Mesenchymal stem cell (in vitro differentiated cells and primary cell): Measurements from ENCODE around the gene ASXL1.
A peak's percentile ranks its signal among the peaks of the same experiment; 100 is the strongest.

ENCODE experiments used
- DNase-seq: peaks from one replicate; pipeline ENCODE4 v3.0.0-alpha.2; 2013
- H2AFZ ChIP-seq: one replicate; pipeline ENCODE4 v1.6.1; 2013; ENCODE audit warnings: low read depth, mild to moderate bottlenecking, control low read depth, inconsistent platforms, low read length, moderate library complexity
- H2AK5ac ChIP-seq: 2 replicates; pipeline ENCODE4 v1.6.1; 2013; ENCODE audit warnings: low read length, moderate library complexity, mild to moderate bottlenecking, inconsistent platforms; ENCODE audit not compliant: severe bottlenecking
- H2BK120ac ChIP-seq: one replicate; pipeline ENCODE4 v1.6.1; 2013; ENCODE audit warnings: low read depth, mild to moderate bottlenecking, inconsistent platforms, low read length, moderate library complexity
- H2BK12ac ChIP-seq, 2 experiments: one replicate each; pipeline ENCODE4 v1.6.1; 2013; ENCODE audit warnings: inconsistent platforms in 2 of 2, low read length in 2 of 2, mild to moderate bottlenecking in 2 of 2, moderate library complexity in 2 of 2, control low read depth in 1 of 2
- H2BK15ac ChIP-seq: one replicate; pipeline ENCODE4 v1.6.1; 2013; ENCODE audit warnings: mild to moderate bottlenecking, low read depth, inconsistent platforms; ENCODE audit not compliant: poor library complexity, severe bottlenecking
- H2BK5ac ChIP-seq: 2 replicates; pipeline ENCODE4 v1.6.1; 2013; ENCODE audit warnings: low read depth, mild to moderate bottlenecking, low read length, control low read depth, inconsistent platforms; ENCODE audit not compliant: poor library complexity, severe bottlenecking
- H3K14ac ChIP-seq, 2 experiments: one replicate each; pipeline ENCODE4 v1.6.1; 2013; ENCODE audit warnings: inconsistent platforms in 2 of 2, low read length in 2 of 2, control low read depth in 1 of 2, mild to moderate bottlenecking in 1 of 2, moderate library complexity in 1 of 2
- H3K18ac ChIP-seq, 2 experiments: one replicate each; pipeline ENCODE4 v1.6.1; 2013; ENCODE audit warnings: inconsistent platforms in 2 of 2, low read length in 2 of 2, control low read depth in 1 of 2, low read depth in 1 of 2, mild to moderate bottlenecking in 1 of 2
- H3K23ac ChIP-seq, 2 experiments: one replicate each; pipeline ENCODE4 v1.6.1; 2013; ENCODE audit warnings: inconsistent platforms in 2 of 2, low read length in 2 of 2, mild to moderate bottlenecking in 2 of 2, moderate library complexity in 2 of 2, control low read depth in 1 of 2
- H3K27ac ChIP-seq: 2 replicates; pipeline ENCODE4 v1.5.1; 2013; ENCODE audit warnings: mild to moderate bottlenecking, moderate library complexity, low read length, control low read depth, inconsistent platforms; ENCODE audit not compliant: poor library complexity, severe bottlenecking
- H3K27me3 ChIP-seq, 2 experiments: 2 replicates each; pipeline versions ENCODE4 v1.6.1 to v1.7.0; 2013; ENCODE audit warnings: low read length in 2 of 2, mild to moderate bottlenecking in 2 of 2, moderate library complexity in 2 of 2, control low read depth in 1 of 2, inconsistent platforms in 1 of 2; ENCODE audit not compliant: control insufficient read depth in 1 of 2, insufficient read depth in 1 of 2
- H3K36me3 ChIP-seq, 2 experiments: 2 replicates each; pipeline versions ENCODE4 v1.6.1 to v1.7.0; 2013; ENCODE audit warnings: low read length in 2 of 2, control low read depth in 1 of 2, inconsistent platforms in 1 of 2, low read depth in 1 of 2, mild to moderate bottlenecking in 1 of 2; ENCODE audit not compliant: insufficient read depth in 2 of 2, control insufficient read depth in 1 of 2
- H3K4ac ChIP-seq, 2 experiments: one replicate each; pipeline ENCODE4 v1.6.1; 2013; ENCODE audit warnings: inconsistent platforms in 2 of 2, low read length in 2 of 2, mild to moderate bottlenecking in 2 of 2, moderate library complexity in 2 of 2, control low read depth in 1 of 2, low read depth in 1 of 2
- H3K4me1 ChIP-seq: 2 replicates; pipeline ENCODE4 v1.6.1; 2013; ENCODE audit warnings: low read depth, low read length, control low read depth; ENCODE audit not compliant: control insufficient read depth, insufficient read depth
- H3K4me2 ChIP-seq: 2 replicates; pipeline ENCODE4 v1.6.1; 2013; ENCODE audit warnings: low read length, mild to moderate bottlenecking, inconsistent platforms; ENCODE audit not compliant: poor library complexity, severe bottlenecking
- H3K4me3 ChIP-seq, 2 experiments: 2 replicates each; pipeline versions ENCODE4 v1.5.1 to v1.7.0; 2013; ENCODE audit warnings: low read length in 2 of 2, mild to moderate bottlenecking in 2 of 2, control low read depth in 1 of 2, low read depth in 1 of 2; ENCODE audit not compliant: insufficient read depth in 1 of 2
- H3K79me1 ChIP-seq: replicated peaks from 2 replicates; pipeline ENCODE4 v1.6.1; 2013; ENCODE audit warnings: mild to moderate bottlenecking, control low read depth, low read length, inconsistent platforms; ENCODE audit not compliant: poor library complexity, severe bottlenecking
- H3K9ac ChIP-seq: 2 replicates; pipeline ENCODE4 v1.7.0; 2013; ENCODE audit warnings: mild to moderate bottlenecking, low read length, moderate library complexity
- H3K9me3 ChIP-seq: 2 replicates; pipeline ENCODE4 v1.7.0; 2013; ENCODE audit warnings: mild to moderate bottlenecking, low read length; ENCODE audit not compliant: control insufficient read depth
- H4K8ac ChIP-seq: one replicate; pipeline ENCODE4 v1.6.1; 2013; ENCODE audit warnings: inconsistent platforms, mild to moderate bottlenecking, low read length, moderate library complexity
- H4K91ac ChIP-seq: one replicate; pipeline ENCODE4 v1.6.1; 2013; ENCODE audit warnings: mild to moderate bottlenecking, low read length, inconsistent platforms
- WGBS: methylation state at CpG from one replicate; pipeline ENCODE4 v1.1.7; 2013; ENCODE audit warnings: mixed read lengths; 5-methylcytosine and 5-hydroxymethylcytosine counted together

ASXL1 gene

GRCh38 chr20:32395066-32395465 is 36.9 kb downstream of the ASXL1 start:
- H2AK5ac ChIP-seq = no peak overlapping the region
- no peak overlapping the region for H3K23ac ChIP-seq
- H3K4me3 ChIP-seq = no peak overlapping the region
- H3K4me2 ChIP-seq = no peak overlapping the region
- no peak overlapping the region for H2BK5ac ChIP-seq
- peaks cover 5% of the 10 kb centered on the region for H3K4me1 ChIP-seq
- no peak overlapping the region for H2BK12ac ChIP-seq
- H3K14ac ChIP-seq = no peak overlapping the region
- H4K8ac ChIP-seq = no peak overlapping the region
- H4K91ac ChIP-seq = no peak overlapping the region
- peaks cover 18 to 26% of the 10 kb centered on the region in 2 experiments for H3K36me3 ChIP-seq
- H2BK120ac ChIP-seq = no peak overlapping the region
- 100% methylated on average over 2 of the region's 3 CpGs for WGBS
- no peak for DNase-seq
- no peak overlapping the region for H3K9ac ChIP-seq
- no peak overlapping the region for H3K4ac ChIP-seq
- H3K27me3 ChIP-seq = no peaks in the 10 kb centered on the region
- H3K9me3 ChIP-seq = no peaks in the 10 kb centered on the region
- H3K27ac ChIP-seq = no peak overlapping the region
- H2AFZ ChIP-seq = no peak overlapping the region
- H3K79me1 ChIP-seq = peaks cover 6% of the 10 kb centered on the region
- no peak overlapping the region for H2BK15ac ChIP-seq
- H3K18ac ChIP-seq = no peak overlapping the region

GRCh38 chr20:32396646-32397160 is 38.6 kb downstream of the ASXL1 start:
- Histone ChIP-seq H3K4me3 (no peak overlapping the region), H3K27me3 (no peaks in the 10 kb centered on the region), H3K23ac (no peak overlapping the region), H2BK120ac (no peak overlapping the region), H3K36me3 (peaks cover 18 to 23% of the 10 kb centered on the region in 2 experiments), H2BK15ac (no peak overlapping the region), H3K18ac (no peak overlapping the region), H2BK5ac (no peak overlapping the region), H4K8ac (no peak overlapping the region), H3K4ac (no peak overlapping the region), H3K4me1 (peaks cover 5% of the 10 kb centered on the region), H3K27ac (no peak overlapping the region), H3K9me3 (no peaks in the 10 kb centered on the region), H3K14ac (no peak overlapping the region), H2BK12ac (no peak overlapping the region), H2AFZ (no peak overlapping the region), H3K79me1 (peaks cover 13% of the 10 kb centered on the region), H3K9ac (peak overlapping the region; percentile 18), H2AK5ac (no peak overlapping the region), H3K4me2 (no peak overlapping the region), H4K91ac (no peak overlapping the region)
- WGBS = 89% methylated on average over 3 of the region's 3 CpGs
- peak; percentile 45 for DNase-seq

- no peak overlapping the region for H2BK12ac ChIP-seq
- no peak overlapping the region for H4K91ac ChIP-seq
- H3K27me3 ChIP-seq = no peaks in the 10 kb centered on the region
- H2AFZ ChIP-seq = no peak overlapping the region
- no peak overlapping the region for H3K4ac ChIP-seq
- H3K9ac ChIP-seq = no peak overlapping the region
- peaks cover 5% of the 10 kb centered on the region for H3K4me1 ChIP-seq
- H3K79me1 ChIP-seq = peaks cover 13% of the 10 kb centered on the region
- WGBS = 98% methylated on average over 7 of the region's 11 CpGs
- H3K4me2 ChIP-seq = no peak overlapping the region
- H4K8ac ChIP-seq = no peak overlapping the region
- H3K23ac ChIP-seq = no peak overlapping the region
- H3K36me3 ChIP-seq = peaks cover 19 to 22% of the 10 kb centered on the region in 2 experiments
- H3K27ac ChIP-seq = no peak overlapping the region
- H3K9me3 ChIP-seq = no peaks in the 10 kb centered on the region
- peak overlapping the region in 1 of 2 experiments; percentile 60 for H3K14ac ChIP-seq
- DNase-seq = no peak
- no peak overlapping the region for H3K4me3 ChIP-seq
- H2AK5ac ChIP-seq = no peak overlapping the region
- H2BK5ac ChIP-seq = no peak overlapping the region
- no peak overlapping the region for H2BK120ac ChIP-seq
- H3K18ac ChIP-seq = no peak overlapping the region
- H2BK15ac ChIP-seq = no peak overlapping the region
These were observed 39.5 kb downstream of the ASXL1 start for GRCh38 chr20:32397567-32398084.

GRCh38 chr20:32400476-32400875 is 42.3 kb downstream of the ASXL1 start:
- Histone ChIP-seq H2BK12ac (peak overlapping the region in 1 of 2 experiments; percentile 42), H3K9me3 (no peaks in the 10 kb centered on the region), H3K36me3 (peaks cover 10 to 19% of the 10 kb centered on the region in 2 experiments), H2BK5ac (no peak overlapping the region), H3K9ac (no peak overlapping the region), H3K27me3 (no peaks in the 10 kb centered on the region), H3K27ac (no peak overlapping the region), H4K91ac (no peak overlapping the region), H2BK120ac (no peak overlapping the region), H2BK15ac (no peak overlapping the region), H3K4me2 (no peak overlapping the region), H3K4me3 (no peak overlapping the region), H3K4ac (no peak overlapping the region), H3K79me1 (peaks cover 19% of the 10 kb centered on the region), H3K14ac (no peak overlapping the region), H2AK5ac (no peak overlapping the region), H3K23ac (peak overlapping the region in 1 of 2 experiments; percentile 72), H3K18ac (no peak overlapping the region), H3K4me1 (peaks cover 2% of the 10 kb centered on the region), H4K8ac (no peak overlapping the region), H2AFZ (no peak overlapping the region)
- no peak for DNase-seq
- WGBS = 91% methylated on average over 1 of the region's 1 CpG
